Nucleus accumbens (tissue), 56 donors: ENCODE data around the gene ENG.

Source experiments
- DNase-seq, 56 donors: peaks; one replicate each; lab custom pipeline; 2025; lab: John Stamatoyannopoulos, UW

ENG gene

GRCh38 chr9:127818574-127818973, 35.9 kb downstream of the ENG start:
- no peak for DNase-seq

GRCh38 chr9:127817881-127818434, 36.5 kb downstream of the ENG start:
- peak in 2 of 56 donors; percentile 11 for DNase-seq

- DNase-seq: no peak
These were observed 37.7 kb downstream of the ENG start for GRCh38 chr9:127816728-127817127.

GRCh38 chr9:127816362-127816725, 38.1 kb downstream of the ENG start:
- DNase-seq: no peak

GRCh38 chr9:127815512-127816361, 38.7 kb downstream of the ENG start:
- DNase-seq: no peak

GRCh38 chr9:127814619-127815511, 39.6 kb downstream of the ENG start:
- no peak for DNase-seq

- DNase-seq: no peak
These were observed 40.7 kb downstream of the ENG start for GRCh38 chr9:127813686-127814226.

- no peak for DNase-seq
These were observed 41.4 kb downstream of the ENG start for GRCh38 chr9:127812936-127813675.

GRCh38 chr9:127812011-127812410, 42.4 kb downstream of the ENG start:
- DNase-seq: no peak

GRCh38 chr9:127810378-127811187, 43.9 kb downstream of the ENG start:
- no peak for DNase-seq

- no peak for DNase-seq
These were observed 44.7 kb downstream of the ENG start for GRCh38 chr9:127809540-127810377.

GRCh38 chr9:127809002-127809539, 45.4 kb downstream of the ENG start:
- no peak for DNase-seq

GRCh38 chr9:127808347-127809001, 46.0 kb downstream of the ENG start:
- DNase-seq: no peak

- no peak for DNase-seq
These were observed 47.6 kb downstream of the ENG start for GRCh38 chr9:127806871-127807270.

GRCh38 chr9:127805620-127806019, 48.8 kb downstream of the ENG start:
- DNase-seq: peak in 1 of 56 donors; percentile 11

- DNase-seq: no peak
These were observed 50.7 kb downstream of the ENG start for GRCh38 chr9:127803507-127804352.
